Measurements from ENCODE around the gene HIPK1. TPM values are rescaled to one million over a fixed set of nuclear protein-coding genes. Genes with fewer than 3 reads are reported as not detected.
"Not testable (repeated sequence)": the region's sequence is repeated elsewhere in the genome, so short reads cannot be mapped to it uniquely, and the experiment has no call there.

The HIPK1 gene
- total RNA-seq, 1 donor from 2014 or later = 45.2 TPM

DNA sequence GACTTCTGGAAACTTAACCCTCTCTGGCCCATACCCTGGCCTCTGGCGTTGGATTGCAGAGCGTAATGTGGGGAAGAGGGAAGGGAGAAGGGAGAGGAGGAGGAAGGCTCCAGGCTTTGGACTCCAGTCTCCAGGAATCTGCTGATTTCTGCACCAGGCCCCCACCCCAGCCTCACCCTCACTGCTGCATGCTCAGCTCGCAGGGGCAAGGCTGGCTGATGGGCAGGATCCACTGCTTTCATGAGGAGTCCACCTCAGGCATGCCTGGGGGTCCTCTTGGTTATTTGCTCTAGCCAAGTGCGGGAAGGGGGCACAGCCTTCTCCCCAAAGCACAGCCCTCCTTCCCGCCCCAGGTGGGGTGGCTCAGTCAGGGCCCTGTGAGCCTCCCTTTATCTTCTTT lies 53.8 kb downstream of the HIPK1 start:
- no peak for DNase-seq

DNA sequence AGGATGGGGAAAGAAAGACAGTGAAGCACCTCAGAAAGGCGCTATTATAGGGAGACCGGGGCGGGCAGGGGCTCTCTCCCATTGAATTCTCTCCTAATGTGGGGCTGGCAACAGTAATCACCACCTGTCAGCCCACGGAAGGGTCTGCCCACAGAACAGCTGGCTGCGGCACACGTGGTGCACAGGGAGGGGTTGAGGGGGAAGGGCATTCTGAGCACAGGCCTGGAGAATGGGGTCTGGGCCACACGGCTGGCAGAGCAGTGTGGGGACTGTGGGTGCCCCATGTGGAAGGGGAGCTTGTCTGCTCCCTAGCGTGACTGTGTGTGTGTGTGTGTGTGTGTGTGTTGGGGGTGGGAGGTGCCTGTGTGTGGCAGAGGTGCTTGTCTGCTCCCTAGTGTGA lies 54.3 kb downstream of the HIPK1 start:
- DNase-seq = no peak

DNA sequence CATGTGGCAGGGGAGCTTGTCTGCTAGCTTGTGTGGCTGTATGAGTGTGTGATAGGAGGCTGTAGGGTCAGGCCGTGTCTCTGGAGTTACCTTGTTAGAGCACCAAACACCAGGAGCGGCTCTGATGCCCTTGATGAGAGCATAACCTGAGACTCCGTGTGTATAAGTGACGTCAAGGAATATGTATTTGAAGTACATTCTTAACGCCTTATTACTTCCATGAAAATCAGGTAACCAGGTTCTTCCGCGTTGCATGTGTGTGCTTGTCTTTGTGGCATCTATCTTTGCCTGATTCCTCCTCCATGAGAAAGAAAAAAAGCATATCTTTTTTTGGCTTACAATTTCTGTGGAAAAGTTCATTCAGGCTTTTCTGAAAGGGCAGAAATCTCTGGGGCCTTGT lies 54.7 kb downstream of the HIPK1 start:
- DNase-seq = no peak

DNA sequence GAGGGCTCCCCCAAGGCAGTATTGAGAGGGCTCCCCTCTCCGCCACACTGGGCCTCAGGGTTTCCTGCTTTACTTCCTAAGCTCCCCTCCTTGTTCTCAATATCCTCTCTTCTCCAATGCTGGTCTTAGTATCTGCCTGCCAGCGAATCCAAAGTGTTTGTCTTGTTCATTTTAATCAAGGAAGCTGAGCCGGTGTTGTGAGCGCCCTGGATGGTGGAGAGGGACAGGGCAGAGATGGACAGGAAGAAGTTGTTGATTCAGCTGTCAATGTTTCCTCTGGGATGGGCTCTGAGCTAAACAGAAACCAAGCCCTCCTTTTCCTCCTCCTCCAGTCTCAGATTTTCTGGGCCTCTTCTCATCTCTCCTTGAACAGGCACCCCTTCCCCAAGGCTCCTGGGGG lies 55.6 kb downstream of the HIPK1 start:
- DNase-seq = no peak

DNA sequence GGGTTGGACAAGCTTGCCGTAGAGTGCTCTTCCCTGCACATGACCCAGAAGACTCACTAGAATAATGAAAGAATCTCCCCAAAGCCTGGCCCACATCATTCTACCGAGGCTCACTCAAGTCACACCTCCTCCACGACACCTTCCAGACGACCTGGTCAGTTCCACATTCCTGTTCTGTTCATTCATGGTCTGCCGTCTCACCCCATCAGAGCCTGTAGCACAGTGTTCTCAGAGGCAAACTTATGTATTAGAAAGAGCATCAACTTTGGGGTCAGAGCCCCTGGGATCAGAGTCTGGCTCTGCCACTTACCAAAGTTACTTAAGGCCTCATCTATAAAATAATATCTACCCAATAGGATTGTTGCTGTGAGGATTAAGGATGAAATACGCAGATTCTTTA lies 57.7 kb downstream of the HIPK1 start:
- no peak for DNase-seq

DNA sequence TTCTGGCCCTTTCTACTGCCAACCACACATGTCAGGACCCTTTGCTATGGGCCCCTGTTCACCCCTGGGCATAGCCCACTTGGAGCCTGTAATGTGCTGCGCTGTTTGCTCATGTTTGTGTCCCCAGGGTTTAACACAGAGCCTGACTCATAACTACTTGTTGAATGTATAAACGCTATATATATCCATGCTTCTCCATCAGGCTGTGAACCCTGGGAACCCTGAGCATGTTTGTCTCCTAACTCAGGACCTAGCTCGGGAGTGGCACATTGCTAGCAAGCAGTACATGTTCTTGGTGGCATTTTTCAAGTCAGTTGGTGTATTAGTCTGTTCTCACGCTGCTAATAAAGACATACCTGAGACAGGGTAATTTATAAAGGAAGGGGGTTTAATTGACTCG lies 58.1 kb downstream of the HIPK1 start:
- DNase-seq = no peak

DNA sequence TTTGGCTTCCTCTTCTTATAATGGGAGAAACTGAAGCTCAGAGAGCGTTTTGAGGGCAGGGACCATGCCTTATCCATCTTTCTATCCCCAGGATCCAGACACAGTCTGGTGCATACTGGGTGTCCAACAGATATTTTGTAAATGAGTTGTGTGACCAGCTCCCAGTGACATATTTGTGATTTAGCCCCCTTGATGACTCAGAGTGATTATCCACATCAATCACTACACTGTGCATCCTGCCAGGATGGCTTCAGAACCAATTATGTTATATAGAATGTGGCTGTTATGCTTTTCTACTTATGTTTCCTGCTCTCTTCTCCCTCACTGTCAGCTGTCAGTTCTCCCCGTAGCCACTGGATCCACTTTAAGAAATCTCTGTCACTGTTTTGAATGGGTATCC lies 61.4 kb downstream of the HIPK1 start:
- no peak for DNase-seq

DNA sequence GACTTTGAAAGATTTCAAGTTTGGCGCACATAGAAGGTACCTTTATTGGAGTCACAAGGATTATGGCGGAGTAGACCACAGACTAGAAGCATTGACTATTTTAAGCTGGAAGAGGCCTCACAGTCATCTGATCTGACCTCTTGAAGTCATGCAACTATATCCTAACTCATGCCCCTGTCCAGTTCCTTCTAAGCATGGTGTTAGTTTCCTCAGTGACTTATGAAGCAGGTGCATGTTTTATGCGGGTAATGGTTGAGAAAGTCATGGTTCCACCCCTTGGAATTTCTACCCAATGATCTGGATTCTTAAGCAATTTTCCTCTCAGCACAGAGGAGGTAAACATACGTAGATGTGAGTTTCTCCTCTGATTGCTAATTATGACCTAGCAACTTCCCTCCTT lies 61.8 kb downstream of the HIPK1 start:
- DNase-seq = no peak

DNA sequence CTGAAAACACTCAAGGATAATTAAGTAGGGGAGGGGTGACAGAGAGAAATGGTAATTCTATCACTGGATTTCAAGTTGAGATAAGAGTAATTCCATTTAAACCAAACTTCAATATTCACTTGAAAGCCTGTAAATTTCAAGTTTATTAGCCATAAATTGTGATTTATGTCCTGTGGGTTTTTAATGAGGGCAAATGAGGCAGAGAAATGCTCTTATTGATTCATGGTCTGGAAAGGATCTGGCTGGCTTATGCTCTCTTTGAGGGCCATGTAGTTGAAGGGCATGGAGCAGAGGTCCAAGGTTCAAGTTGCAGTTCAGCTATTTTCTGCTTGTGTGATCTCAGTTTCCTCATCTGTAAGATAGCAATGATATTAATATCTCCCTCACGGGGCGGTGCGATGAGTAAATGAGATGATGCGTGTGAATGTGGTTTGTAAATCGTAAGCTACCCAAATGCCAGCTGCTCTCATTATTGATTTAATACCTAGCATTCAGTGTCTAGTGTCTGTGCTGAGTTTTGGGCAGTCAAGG lies 62.4 kb downstream of the HIPK1 start:
- no peak for DNase-seq

DNA sequence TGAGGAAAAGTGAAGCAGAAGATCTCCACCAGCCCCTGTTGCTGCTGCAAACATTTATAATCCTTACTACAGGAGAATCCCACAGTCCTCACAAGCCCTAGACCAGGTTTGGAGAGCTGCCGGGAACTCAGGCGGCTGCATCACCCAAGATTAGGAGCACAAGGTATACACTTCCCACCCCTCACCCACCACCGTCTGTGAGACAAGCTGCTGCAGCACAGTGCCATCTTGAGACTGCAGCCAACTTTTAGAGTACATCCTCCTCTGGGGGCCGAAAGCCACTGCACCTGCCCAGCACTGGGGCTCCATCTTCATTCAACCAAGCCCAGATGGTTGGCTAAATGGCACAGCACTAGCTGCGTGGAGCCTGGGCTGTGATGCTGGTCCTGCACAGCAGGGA lies 63.9 kb downstream of the HIPK1 start:
- no peak for DNase-seq

DNA sequence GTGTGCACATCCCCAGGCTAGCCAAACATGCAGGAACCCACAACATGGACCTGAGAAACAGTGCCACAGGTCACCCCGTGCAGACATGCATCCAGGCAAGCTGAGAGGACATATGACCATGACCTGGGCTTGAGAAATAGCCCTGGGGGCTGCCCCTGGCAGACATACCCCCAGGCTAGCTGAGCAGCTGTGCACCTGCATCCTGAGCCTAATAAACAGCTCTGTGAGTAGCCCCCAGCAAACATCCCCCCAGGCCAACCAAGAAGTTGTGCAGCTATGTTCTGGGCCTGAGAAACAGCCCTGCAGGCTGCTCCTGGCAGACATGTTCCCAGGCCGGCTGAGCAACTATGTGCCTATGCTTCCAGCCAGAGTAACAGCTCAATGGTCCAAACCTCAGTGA lies 64.6 kb downstream of the HIPK1 start:
- no peak for DNase-seq

DNA sequence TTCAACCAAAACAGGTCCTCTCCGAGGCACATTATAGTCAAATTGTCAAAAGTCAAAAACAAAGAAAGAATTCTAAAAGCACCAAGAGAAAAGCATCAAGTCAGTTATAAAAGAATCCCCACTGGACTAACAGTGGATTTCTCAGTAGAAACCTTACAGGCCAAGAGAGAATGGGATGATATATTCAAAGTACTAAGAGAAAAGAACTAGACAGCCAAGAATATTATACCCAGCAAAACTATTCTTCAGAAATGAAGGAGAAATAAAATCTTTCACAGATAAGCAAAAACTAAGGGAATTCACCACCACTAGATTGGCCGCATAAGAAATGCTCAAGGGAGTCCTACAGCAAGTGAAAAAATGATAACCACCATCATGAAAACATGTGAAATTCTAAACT lies 66.3 kb downstream of the HIPK1 start:
- DNase-seq = no peak

DNA sequence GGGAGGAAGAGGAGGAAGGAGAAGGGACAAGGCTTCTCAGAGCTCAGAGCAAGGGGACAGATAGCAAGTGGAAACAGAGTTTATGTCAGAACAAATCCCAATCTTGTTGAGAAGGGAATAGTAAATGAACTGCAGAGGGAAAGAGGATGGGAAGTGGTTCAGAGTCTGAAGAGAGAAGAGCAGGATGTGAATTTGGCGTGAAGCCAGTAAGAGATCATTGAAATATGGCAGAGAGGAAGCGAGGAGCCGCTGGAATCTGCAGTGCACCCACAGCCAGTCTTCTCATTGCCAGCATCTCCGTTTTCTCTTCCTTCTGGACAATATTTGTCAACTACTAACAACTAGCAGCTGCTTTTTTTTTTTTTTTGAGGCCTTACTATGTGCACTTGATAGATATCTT lies 69.2 kb downstream of the HIPK1 start:
- no peak for DNase-seq

DNA sequence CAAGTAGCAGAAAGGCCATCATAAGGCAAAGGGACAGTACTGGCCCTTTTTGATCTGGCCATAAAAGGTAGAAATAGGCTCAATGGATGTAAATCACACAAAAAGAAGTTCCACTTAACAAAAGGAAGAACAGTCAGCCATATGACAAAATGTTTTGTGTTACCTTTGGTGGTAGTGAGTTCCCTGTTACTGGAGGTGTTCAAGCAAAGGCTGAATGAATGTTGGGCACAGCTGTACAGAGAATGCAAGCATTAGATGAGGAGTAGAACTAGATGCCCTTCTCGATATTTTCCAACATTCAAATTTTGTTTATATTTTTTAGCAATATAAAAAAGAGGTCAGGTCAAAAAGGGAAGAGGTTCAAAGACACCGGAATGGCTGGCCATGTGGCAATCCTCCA lies 70.1 kb downstream of the HIPK1 start:
- no peak for DNase-seq

DNA sequence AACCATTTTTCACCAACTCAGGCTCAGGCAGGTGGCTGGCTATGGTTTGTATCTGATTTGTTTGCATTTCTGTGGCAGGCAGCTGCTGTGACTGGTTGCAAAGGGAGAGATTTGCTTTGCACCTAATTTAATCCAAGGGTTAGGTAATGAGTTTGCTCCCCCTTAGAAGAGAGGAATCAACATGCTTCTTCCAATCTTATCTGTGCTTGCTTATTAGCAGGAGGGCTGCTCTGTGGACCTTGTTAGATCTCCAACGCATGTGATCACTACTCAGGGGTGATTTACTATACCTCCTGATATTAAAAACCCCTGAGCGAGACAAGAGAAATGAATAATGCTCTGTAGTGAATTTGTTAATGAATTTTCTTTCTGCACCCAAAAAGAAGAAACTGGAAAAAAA lies 70.7 kb downstream of the HIPK1 start:
- no peak for DNase-seq

DNA sequence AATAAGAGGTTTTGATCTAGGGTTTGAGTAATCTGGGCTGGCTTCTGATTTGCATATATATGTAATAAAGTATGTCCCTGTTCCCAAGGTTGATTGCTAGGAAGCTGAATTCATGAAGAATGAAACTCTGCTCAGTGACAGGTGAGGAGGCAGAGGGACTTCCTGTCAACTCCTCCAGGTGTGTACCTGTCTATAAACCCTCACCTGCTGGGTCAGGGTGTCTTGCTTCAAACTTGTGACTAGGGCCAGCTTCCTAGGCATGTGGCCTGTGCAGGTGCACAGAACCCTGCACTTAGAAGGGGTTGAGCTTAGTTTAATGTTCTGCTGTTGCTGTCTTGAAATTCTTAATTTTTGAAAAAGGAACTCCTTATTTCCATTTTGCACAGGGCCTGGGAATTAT lies 71.3 kb downstream of the HIPK1 start:
- no peak for DNase-seq

DNA sequence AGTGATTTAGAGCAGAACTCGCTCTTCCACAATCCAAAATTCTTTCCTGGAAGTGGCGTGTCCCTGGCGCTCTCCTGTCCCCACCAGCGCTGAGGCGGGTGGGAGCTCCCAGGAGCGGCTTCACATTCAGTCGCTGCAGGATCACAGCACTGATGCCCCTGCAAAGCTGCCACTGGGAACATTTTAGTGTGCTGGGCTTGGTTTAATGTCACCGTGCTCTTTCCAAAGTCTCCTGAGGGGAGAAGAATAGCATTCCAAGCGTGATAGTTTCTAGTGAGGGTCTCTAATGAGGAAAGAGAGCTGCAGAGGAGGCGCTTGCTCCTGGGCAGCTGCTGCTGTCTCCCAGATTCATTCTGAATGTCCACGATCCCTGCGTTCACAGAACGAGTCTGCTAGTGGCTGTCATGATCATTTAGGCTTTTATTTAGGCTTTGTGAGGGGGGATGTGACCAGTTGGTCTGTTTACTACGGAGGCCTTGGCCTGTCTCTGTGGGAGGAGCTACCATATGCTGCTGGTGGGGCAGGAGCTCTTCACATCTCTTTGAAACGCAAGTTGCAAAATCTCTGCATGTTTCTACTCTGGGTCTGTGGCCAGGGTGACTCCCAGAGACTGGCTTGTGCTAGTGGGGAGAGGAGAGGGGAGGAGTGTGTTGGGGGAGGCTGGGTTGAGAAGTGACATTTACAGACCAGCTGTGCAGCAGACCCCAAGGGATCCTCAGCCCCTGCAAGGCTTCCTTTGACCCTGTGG lies 73.5 kb downstream of the HIPK1 start:
- no peak for DNase-seq

DNA sequence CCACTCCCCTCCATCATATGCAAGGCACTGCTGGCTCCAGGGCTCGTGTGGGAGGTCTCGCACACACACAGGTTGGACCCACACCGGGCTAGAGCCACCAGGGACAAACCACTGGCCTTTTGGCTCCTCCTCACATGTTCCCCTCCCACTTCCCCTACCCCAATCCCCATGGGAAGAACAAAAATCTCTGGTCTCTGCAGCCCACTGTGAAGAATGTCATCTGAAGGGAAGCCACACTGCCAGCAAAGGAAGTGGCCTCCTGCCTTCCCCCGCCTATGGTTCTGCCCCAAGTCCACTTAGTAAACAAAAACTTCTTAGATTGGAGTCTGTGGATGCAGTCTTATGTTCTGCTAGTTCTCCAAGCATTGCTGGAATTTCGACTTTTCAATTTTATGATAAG lies 74.3 kb downstream of the HIPK1 start:
- no peak for DNase-seq

DNA sequence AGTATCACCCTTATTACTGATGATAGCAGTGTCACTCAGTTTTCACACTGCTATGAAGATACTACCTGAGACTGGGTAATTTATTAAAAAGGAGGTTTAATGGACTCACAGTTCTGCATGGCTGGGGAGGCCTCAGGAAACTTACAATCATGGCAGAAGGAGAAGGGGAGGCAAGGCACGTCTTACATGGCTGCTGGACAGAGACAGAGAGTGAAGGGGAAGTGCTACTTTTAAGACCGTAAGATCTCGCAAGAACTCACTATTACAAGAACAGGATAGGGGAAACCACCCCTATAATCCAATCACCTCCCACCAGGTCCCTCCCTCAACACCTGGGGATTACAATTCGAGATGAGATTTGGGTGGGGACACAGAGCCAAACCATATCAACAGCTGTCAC lies 77.7 kb downstream of the HIPK1 start:
- DNase-seq = not testable (repeated sequence)

DNA sequence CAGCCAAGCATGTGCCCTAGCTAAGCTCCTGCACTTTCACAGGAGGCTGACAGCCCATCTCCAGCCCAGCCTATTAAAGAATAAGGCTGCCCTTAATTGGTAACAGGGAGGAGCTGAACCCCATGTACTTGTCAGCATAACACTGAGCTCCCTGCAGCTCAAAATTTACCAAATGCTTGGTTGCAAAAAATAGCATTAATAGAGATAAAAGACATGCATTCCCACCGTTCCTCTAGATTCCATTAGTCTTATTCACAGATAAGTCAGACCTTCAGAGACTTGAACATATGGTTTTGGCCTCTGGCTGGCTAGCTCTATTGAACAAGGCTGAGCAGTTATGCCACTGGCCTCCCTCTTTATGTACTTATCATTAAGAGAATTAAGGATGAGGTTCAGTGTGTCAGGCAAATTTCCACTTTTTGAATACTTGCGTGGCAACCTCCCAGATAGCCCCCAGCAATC lies 79.4 kb downstream of the HIPK1 start:
- DNase-seq = no peak

DNA sequence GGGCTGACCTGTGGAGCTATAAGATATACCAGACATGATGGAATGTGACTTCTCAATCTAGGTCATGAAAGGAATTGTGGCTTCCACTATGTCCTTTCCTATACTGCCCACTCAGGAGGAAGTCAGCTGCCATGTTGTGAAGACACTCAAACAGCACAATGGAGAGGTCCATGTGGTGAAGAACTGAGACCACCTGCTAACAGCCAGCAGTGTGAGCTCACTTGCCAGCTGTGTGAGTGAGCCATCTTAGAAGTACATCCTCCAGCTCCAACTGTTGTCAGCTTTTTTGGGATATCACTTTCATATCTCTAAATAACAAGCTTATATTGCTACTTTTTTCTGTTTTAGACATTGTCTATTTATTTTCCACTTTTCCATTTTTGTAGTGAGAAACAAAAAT lies 79.9 kb downstream of the HIPK1 start:
- no peak for DNase-seq

DNA sequence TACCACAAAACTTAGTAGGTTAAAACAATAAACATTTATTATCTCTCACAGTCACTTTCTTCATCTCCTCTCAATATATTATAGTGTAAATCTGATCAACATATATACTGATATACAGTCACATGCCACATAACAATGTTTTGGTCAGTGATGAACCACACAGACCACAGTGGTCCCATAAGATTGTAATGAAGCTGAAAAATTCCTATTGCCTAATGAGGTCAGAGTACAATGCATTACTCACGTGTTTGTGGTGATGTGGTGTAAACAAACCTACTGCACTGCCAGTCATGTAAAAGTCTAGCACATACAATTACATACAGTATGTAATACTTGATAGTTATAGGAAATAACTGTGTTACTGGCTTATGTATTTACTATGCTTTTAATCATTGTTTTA lies 80.3 kb downstream of the HIPK1 start:
- DNase-seq = no peak

DNA sequence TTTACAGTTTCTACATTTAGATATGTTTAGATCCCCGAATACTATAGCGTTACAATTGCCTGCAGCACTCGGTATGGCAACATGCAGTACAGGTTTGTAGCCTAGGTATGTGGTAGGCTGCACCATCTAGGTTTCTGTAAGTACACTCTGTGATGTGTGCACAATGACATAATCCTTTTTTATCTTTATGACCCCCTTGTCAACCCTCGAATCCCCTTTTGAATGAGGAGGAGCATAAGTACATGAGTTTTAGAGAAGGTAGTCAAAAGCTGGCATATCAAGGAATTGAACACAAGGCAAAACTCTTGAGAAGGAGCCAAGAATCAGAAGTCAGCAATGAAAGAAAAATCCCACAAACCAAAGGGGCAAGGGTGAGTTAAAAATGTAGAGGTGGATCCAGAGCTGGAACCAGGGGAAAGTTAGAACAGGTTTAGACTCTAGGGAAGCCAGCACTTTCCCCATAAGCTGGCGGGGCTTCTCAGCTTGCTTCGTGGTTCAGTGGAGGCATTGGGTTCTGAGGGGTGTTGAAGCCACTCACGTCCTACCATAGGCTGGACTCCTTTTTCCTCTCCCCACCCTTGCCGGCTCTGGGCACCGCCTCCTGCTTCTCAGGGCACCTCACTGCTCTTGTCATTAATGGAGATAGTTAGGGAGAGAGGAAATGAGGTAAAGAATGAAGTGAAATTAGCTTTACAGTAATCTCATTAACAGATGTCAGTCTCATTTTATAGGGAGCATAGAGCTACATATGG lies 81.5 kb downstream of the HIPK1 start:
- no peak for DNase-seq

DNA sequence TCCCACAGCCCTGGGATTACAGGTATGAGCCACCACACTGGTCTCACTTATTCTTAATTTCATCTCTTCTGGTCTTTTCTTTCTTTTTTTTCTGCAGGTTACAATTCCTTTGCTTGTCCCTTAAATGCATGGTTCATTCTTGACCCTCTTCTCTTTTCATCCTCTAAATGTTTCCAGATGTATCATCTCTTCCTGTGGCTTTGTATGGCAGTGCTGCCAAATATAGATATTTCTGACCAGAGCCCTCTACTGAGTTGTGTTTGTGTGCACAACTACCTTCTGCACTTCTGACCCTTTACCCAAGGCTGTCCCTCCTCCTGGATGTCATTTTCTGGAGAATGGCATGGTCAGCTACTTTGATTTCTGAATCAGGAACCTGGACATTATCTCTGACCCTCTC lies 82.7 kb downstream of the HIPK1 start:
- no peak for DNase-seq

Data from occipital lobe (tissue), 2 donors.